Stimulated activated CD4-positive, alpha-beta T cell treated with anti-CD3 and anti-CD28 coated beads, TNF-alpha, amount 100 ng/mL, for 4 hours (primary cell): ENCODE data around the gene CLPSL1.

Experiments
- DNase-seq, 3 experiments: peaks; one replicate each; pipeline ENCODE4 v3.0.0-alpha.2; 2020; ENCODE audit warnings: low read depth in 3 of 3

Gene CLPSL1

GRCh38 chr6:35757456-35758123 is 23.2 kb upstream of the CLPSL1 start:
- DNase-seq = no peak

- DNase-seq = no peak
These were observed 21.4 kb upstream of the CLPSL1 start for GRCh38 chr6:35759426-35759825.

DNA sequence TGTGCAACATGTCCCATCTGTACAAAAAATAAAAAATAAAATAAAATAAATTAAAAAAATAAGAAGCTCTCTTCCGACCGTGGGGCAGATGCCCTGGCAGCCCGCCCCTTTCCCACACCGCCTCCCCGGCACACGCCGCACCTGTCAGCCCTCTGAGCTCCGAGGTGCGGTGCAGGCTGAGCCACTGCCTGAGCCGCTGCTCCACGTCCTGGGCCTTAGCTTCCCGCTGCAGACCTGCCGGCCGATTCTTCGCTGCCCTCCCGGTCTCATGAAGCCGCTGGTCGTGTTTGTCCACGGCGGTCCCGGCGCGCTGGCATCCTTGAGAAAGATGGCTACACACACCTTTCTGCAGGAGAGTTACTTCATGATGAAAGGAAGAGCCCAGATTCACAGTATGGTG is 15.1 kb upstream of the CLPSL1 start:
- no peak for DNase-seq

DNA sequence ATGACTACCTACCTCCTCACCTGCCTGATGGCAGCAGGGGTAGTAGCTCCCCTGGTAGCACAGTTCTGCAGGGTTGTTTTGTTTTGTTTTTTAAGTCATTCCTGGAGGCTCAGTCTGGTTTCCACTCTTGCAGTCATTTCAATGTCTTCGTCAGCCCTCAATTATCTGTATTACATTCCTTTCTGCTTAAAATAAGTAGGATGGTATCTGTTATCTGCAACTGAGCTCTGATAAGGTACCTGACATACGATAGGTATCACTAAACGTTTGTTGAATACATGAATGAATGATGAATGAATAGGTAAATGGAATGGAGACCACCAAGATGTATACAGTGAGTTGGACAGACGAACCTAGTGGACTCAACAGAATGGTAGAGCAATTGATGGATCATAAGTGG is 11.6 kb upstream of the CLPSL1 start:
- DNase-seq = no peak

GRCh38 chr6:35771343-35771627 is 9.5 kb upstream of the CLPSL1 start:
- no peak for DNase-seq

DNA sequence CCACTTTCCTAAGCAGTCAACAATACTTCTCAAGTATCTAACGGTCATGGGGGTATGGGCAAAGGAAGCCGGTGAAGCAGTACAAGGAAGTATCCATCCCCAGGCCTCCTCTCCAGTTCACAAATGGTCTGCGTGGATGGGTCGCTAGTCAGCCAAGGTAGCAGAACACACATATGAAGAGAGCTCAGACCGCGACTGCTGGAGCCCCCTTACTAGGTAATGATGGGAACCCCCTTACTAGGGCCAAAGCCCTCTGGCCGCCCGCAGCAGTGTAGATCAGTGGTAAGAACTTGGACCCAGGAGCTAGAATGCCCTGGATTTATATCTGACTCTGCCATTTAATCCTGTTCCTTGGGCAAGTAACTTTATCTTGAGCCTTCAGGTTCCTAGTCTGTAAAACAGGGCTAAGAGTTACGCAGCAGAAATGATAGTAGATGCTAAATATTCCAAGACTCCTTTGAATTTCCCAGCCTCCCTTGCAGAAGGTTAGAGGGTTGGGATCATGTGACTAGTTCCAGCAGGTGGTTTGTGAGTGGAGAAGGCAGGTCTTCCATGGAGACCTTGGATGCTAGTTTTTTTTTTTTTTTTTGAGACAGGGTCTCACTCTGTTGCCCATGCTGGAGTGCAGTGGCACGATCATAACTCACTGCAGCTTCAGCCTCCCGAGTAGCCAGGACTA is 6.6 kb upstream of the CLPSL1 start:
- no peak for DNase-seq

DNA sequence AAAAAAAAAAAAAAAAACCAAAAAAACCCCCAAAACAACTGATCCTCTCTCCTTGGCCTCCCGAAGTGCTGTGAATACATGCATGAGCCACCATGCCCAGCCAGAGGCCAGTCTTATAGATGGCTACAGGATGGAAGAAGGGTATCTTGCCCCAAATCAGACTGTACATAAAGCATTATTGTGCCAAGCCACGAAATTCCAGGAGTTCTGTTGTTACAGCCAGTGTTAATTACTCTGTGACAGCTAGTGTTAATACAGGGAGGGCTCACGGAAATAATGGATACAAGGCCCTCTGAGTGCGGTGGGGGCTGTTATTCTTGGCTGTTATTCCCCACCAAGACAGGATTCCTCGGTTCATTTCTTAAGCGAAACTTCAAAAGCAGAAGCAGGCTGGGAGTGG is 5.8 kb upstream of the CLPSL1 start:
- no peak for DNase-seq

- no peak for DNase-seq
These were observed 4.2 kb upstream of the CLPSL1 start, which contains the start of gene CLPSL2 for GRCh38 chr6:35776364-35777215. Gene CLPSL2 (plus strand): TSS chr6:35776598. CDS start chr6:35776619, 21 bp downstream.

- DNase-seq = no peak
These were observed 3.3 kb upstream of the CLPSL1 start for GRCh38 chr6:35777356-35778102.

DNA sequence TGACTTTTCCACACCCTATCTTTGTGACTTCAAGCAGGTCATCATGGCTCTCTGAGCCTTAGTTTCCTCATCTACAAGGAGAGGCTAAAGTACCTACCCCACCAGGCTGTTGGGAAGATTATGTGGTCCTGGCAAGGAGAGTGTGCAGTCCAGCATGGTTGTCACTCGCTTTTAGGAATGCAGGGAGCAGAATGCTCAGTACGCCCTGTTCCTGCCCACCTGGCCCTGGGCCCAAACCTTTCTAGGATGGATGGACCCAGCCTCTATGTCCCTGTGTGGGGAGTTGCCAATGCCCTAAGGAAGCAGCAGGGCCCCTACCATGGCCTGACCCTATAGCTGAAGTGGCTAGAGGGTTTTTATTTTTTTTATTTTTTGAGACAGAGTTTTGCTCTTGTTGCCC is 2.4 kb upstream of the CLPSL1 start:
- DNase-seq = no peak

DNA sequence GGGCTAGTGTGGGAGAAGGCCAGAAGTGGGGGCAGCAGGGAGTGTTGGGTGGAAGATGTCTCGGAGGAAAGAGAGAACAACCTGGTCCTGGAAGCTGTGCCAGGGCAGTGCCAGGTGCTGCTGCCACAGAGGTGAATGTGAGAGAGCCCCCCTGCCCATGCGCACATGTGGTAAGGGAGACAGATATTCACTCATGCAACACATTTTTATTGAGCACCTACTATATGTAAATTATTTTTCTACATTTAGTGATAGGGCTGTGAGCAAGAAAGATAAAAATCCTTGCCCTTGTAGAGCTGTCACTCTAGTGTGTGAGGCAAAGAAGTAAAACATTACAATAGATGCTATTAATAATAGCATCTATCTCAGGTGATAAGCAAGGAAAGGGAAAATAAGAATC is 471 bp downstream of the CLPSL1 start:
- DNase-seq = no peak

- no peak for DNase-seq
These were observed 1.6 kb downstream of the CLPSL1 start for GRCh38 chr6:35782424-35782823.

DNA sequence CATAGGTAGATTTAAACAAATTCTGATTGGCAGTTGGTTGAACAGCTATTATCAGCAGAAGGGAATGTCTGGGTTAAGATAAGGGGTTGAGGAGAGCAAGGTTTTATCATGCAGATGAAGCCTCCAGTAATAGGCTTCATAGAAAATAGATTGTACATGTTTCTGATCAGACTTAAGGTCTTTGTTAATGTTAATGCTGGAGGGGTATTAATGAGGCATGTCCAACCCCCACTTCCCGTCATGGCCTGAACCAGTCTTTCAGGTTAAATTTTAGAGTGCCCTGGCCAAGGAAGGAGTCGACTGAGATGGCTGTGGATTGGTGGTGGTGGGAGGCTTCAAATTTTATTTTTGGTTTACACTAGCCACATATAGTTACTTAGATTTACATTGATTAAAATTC is 3.4 kb downstream of the CLPSL1 start:
- DNase-seq = no peak

DNA sequence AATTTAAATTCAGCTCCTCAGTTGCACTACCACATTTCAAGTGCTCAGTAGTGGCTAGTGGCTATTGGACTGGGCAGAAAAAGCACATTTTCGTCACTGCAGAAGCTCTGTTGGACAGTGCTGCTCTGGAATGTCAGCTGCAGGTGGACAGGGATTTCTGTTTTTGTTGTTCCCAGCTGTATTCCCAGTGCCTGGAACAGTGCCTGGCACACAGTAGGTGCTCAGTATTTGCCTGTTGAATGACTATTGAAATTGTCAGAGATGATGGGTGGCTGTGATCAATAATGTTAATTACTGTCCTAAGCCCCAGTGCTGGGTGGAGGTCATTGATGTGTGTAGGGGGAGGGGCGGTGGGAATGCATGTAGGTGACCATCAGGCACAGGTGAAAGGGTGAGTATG is 5.5 kb downstream of the CLPSL1 start:
- DNase-seq = no peak

DNA sequence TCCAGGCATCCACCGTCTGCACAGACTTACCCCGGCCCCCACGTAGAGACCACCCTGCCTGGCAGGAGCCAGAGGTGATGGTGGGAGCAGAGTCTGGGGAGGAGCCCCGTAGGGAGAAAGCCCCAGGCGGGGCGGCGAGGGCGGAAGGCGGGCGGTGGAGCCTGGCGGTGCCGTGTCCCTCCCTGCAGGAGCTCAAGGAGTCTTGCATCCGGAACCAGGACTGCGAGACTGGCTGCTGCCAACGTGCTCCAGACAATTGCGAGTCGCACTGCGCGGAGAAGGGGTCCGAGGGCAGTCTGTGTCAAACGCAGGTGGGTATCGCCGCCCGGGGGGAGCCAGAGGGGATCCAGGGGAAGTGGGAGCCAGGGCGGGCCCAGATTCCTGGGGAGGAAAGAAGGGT is 6.0 kb downstream of the CLPSL1 start:
- no peak for DNase-seq

DNA sequence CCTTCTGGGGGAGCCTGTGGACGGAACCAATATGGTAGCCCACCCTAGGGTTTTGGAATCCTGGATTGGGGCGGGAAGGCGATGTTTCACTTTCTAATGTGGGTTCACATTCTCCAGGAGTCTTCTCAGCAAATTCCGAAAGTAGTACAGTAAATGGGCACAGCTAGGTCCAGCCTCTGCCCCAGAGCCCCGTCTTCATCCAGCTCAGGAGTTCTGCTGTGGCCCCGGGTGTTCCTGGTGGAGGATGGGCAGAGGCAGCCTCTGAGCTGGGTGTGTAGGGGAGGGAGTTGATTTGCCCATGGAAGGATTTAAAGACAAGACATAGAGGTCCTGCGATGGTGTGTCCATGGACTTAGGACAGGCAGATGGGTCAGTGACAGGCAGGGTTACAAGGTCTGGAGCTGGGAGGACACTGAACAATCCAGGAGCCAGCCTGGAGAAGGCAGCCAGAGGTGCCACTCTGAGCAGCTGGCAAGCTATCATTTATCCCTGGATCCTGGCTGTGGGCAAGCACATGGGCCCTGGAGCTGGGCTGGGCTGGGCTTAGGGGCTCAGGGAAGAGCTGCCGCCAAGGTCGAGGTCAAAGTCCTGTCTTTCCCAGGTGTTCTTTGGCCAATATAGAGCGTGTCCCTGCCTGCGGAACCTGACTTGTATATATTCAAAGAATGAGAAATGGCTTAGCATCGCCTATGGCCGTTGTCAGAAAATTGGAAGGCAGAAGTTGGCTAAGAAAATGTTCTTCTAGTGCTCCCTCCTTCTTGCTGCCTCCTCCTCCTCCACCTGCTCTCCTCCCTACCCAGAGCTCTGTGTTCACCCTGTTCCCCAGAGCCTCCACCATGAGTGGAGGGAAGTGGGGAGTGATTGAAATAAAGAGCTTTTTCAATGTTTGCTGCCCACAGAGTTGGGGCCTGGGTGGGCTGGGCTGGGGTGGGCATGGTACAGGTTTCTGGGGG is 6.7 kb downstream of the CLPSL1 start:
- DNase-seq = no peak

GRCh38 chr6:35788423-35788982 is 7.7 kb downstream of the CLPSL1 start:
- no peak for DNase-seq

GRCh38 chr6:35790683-35791082 is 9.9 kb downstream of the CLPSL1 start:
- DNase-seq = no peak

DNA sequence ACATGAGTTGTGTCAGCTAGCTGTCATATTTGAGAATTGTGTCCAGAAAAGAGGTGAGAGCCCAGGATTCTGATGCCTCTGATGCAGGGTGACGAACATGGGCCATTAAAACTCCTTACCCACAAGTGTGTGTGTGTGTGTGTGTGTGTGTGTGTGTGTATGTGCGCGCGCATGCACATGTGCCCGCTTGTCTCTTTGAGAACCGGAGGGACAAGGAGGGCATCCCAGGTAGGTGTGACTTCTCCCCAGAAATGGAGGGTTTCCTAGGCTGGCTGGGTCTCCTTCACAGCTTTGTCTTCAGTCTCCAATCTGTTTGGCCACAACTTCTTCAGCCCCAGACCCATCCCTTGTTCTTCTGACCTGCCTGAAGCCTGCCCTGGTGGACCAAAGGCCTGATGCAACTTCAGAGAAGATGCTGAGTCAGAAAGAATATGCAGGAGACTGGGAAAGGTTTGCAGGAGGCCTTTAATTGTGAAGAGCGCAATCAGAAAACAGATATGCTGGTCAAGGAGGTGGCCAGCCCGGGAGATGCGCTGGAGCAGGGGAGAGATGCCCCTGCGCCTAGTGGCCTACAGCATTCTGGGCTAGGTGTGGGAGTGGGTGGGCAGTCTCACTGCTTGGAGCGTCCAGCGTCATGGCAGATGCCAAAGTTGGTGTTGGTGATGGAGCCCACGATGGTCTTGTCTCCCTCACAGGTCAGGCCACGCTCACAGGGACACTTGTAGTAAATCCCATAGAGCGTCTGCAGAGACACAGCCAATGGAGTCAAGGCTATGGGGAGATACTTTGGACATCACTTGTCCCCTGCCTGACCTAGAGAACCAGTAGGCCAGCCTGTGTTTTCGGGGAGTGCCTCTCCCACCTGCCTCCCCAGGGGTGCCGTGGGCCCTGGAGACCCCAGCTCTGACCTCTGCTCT is 14.0 kb downstream of the CLPSL1 start:
- DNase-seq = no peak
